Activated naive CD8-positive, alpha-beta T cell (primary cell): ENCODE data around the gene POLE2.
A peak's percentile ranks its signal among the peaks of the same experiment; 100 is the strongest.
"Not testable (repeated sequence)": the region's sequence is repeated elsewhere in the genome, so short reads cannot be mapped to it uniquely, and the experiment has no call there.

Experiments
- H3K27ac Mint-ChIP-seq: one replicate; pipeline ENCODE4 v1.8.0; 2021; ENCODE audit warnings: mixed read lengths
- H3K27me3 Mint-ChIP-seq: one replicate; pipeline ENCODE4 v1.8.0; 2021; ENCODE audit warnings: mixed read lengths
- H3K36me3 Mint-ChIP-seq: one replicate; pipeline ENCODE4 v1.8.0; 2021; ENCODE audit warnings: mixed read lengths
- H3K4me1 Mint-ChIP-seq: one replicate; pipeline ENCODE4 v1.8.0; 2021; ENCODE audit warnings: low read depth, mixed read lengths
- H3K4me3 Mint-ChIP-seq: one replicate; pipeline ENCODE4 v1.8.0; 2021; ENCODE audit warnings: mild to moderate bottlenecking, mixed read lengths
- H3K9me3 Mint-ChIP-seq: one replicate; pipeline ENCODE4 v1.8.0; 2021; ENCODE audit warnings: low read depth, mixed read lengths

Gene POLE2, protein sequence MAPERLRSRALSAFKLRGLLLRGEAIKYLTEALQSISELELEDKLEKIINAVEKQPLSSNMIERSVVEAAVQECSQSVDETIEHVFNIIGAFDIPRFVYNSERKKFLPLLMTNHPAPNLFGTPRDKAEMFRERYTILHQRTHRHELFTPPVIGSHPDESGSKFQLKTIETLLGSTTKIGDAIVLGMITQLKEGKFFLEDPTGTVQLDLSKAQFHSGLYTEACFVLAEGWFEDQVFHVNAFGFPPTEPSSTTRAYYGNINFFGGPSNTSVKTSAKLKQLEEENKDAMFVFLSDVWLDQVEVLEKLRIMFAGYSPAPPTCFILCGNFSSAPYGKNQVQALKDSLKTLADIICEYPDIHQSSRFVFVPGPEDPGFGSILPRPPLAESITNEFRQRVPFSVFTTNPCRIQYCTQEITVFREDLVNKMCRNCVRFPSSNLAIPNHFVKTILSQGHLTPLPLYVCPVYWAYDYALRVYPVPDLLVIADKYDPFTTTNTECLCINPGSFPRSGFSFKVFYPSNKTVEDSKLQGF

DNA sequence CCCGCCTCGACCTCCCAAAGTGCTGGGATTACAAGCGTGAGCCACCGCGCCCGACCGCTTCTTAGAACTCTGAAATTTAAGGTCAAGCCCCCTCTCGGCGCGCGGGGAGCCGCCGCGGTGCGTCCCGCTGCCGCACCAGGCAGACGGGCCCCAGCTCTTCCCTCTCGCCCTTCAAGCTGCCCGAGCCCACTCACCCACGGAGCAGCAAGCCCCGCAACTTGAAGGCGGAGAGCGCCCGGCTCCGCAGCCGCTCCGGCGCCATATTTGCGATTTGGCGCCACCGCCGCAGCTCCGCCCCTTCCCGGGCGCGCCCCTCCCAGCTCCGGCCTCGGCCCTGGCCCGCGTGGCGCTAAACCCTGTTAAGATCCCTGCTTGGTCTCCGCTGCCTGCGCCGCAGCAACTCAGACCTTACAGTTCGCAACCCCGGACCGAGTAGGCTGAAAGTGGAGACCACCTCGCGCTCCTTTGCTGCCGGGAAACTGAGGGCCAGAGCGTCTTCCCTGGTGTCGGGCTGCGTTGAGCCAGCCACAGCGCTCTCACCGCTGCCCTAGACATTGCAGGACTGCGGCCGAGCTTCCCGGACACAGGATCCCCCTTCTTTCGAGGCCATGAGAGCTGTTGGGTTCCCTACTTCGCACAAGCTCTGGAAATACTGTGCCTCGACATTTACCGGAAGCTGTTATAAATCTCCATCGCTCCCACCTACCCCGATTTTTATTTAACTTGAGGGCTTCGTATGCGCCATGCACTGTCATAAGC lies at the start of gene POLE2:
Gene POLE2, minus strand, starts transcription at position 273 of the 759 bp plus-strand sequence. Its CDS starts 11 bp downstream, at position 262.
- Mint-ChIP-seq H3K27me3 (no peaks in the 10 kb centered on the region), H3K4me1 (peaks cover 28% of the 10 kb centered on the region), H3K9me3 (no peaks in the 10 kb centered on the region), H3K27ac (peak within 1 kb of the TSS; percentile 89), H3K4me3 (peak within 1 kb of the TSS; percentile 91), H3K36me3 (no peaks in the 10 kb centered on the region)

GRCh38 chr14:49735669-49736068 lies 47.7 kb upstream of the POLE2 start:
- H3K4me1 Mint-ChIP-seq, H3K27ac Mint-ChIP-seq, H3K27me3 Mint-ChIP-seq, H3K36me3 Mint-ChIP-seq, H3K4me3 Mint-ChIP-seq, H3K9me3 Mint-ChIP-seq: not testable (repeated sequence)

- no peaks in the 10 kb centered on the region for H3K27me3 Mint-ChIP-seq
Measured at GRCh38 chr14:49733836-49734235, 45.8 kb upstream of the POLE2 start.

DNA sequence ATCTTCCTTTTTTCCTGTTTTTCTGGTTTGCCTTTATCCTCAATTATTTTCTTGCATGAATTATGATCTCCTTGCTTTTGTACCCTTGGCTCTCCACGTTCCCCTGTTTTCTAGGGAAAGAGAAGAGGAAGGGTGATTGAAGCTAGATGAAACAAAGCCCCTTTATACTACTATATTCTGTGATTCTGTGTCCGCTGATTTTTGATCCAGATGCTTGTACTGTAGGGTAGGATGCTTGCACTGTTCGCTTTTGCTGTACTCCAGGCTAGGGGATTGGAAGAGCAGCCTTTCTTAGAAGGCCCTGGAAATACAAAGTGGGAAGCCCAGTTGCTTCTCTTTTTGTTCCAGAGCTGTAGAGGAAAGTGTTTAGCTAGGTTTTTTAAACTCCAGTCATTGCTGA lies 44.9 kb upstream of the POLE2 start:
- H3K36me3 Mint-ChIP-seq: peaks cover 3% of the 10 kb centered on the region
- no peaks in the 10 kb centered on the region for H3K4me1 Mint-ChIP-seq
- H3K4me3 Mint-ChIP-seq: no peak overlapping the region
- no peak overlapping the region for H3K27ac Mint-ChIP-seq
- H3K9me3 Mint-ChIP-seq: no peaks in the 10 kb centered on the region
- no peaks in the 10 kb centered on the region for H3K27me3 Mint-ChIP-seq

More at GRCh38 chr14:49733836-49734235, 45.8 kb upstream of the POLE2 start:
- Mint-ChIP-seq H3K36me3 (peaks cover 3% of the 10 kb centered on the region), H3K4me1 (no peaks in the 10 kb centered on the region), H3K9me3 (no peaks in the 10 kb centered on the region), H3K27ac (no peak overlapping the region), H3K4me3 (no peak overlapping the region)

- no peaks in the 10 kb centered on the region for H3K9me3 Mint-ChIP-seq
- H3K36me3 Mint-ChIP-seq: peaks cover 10% of the 10 kb centered on the region
- H3K4me3 Mint-ChIP-seq: no peak overlapping the region
- H3K27me3 Mint-ChIP-seq: no peaks in the 10 kb centered on the region
- no peaks in the 10 kb centered on the region for H3K4me1 Mint-ChIP-seq
- H3K27ac Mint-ChIP-seq: no peak overlapping the region
Measured at GRCh38 chr14:49727171-49727570, 39.2 kb upstream of the POLE2 start.

- H3K36me3 Mint-ChIP-seq: peaks cover 30% of the 10 kb centered on the region
- H3K4me1 Mint-ChIP-seq, H3K4me3 Mint-ChIP-seq, H3K27ac Mint-ChIP-seq, H3K27me3 Mint-ChIP-seq, H3K9me3 Mint-ChIP-seq: not testable (repeated sequence)
Measured at GRCh38 chr14:49721733-49722435, 33.9 kb upstream of the POLE2 start.

DNA sequence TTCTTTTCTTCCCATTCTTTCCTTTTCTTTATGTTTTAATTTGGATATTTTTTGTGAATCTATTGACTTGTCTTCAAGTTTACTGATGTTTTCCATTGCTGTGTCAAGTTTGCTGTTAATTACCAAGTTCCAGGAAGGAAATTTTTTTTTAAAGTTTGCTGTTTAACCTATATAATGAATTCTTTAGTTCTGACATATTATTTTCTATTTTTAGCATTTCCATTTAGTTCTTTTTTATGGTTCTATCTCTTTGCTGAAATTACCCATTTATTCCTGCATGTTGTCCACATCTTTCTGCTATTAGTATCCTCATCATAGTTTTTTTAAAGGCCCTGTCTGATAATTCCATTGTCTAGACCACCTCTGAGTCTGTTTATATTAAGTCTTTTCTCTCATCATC lies 32.7 kb upstream of the POLE2 start:
- no peaks in the 10 kb centered on the region for H3K4me1 Mint-ChIP-seq
- no peak overlapping the region for H3K27ac Mint-ChIP-seq
- no peaks in the 10 kb centered on the region for H3K9me3 Mint-ChIP-seq
- peaks cover 33% of the 10 kb centered on the region for H3K36me3 Mint-ChIP-seq
- no peak overlapping the region for H3K4me3 Mint-ChIP-seq
- H3K27me3 Mint-ChIP-seq: no peaks in the 10 kb centered on the region

DNA sequence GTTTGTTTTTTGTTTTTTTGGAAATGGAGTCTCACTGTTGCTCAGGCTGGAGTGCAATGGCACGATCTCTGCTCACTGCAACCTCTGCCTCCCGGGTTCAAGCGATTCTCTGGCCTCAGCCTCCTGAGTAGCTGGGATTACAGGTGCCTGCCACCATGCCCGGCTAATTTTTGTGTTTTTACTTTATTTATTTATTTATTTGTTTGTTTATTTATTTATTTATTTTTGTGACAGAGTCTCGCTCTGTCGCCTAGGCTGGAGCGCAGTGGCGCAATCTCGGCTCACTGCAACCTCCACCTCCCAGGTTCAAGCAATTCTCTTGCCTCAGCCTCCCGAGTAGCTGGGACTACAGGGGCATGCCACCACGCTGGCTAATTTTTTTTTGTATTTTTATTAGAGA lies 23.0 kb upstream of the POLE2 start:
- not testable (repeated sequence) for H3K9me3 Mint-ChIP-seq, H3K4me1 Mint-ChIP-seq, H3K4me3 Mint-ChIP-seq, H3K27ac Mint-ChIP-seq, H3K27me3 Mint-ChIP-seq, H3K36me3 Mint-ChIP-seq

DNA sequence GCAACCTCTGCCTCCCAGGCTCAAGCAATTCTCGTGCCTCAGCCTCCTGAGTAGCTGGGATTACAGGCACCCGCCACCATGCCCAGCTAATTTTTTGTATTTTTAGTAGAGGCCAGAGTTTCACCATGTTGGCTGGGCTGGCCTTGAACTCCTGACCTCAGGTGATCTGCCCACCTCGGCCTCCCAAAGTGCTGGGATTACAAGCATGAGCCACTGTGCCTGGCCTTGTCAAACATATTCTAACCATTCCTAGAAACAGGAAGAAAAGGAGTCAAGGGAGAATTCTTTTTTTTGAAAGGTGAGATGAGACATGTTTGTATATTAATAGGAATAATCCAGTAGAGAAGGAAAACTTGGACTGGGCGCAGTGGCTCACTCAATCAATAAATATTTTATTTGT lies 16.5 kb upstream of the POLE2 start:
- not testable (repeated sequence) for H3K27me3 Mint-ChIP-seq, H3K27ac Mint-ChIP-seq

GRCh38 chr14:49703965-49704364 lies 16.0 kb upstream of the POLE2 start:
- no peak overlapping the region for H3K4me3 Mint-ChIP-seq
- H3K9me3 Mint-ChIP-seq: no peaks in the 10 kb centered on the region
- no peaks in the 10 kb centered on the region for H3K27me3 Mint-ChIP-seq
- peaks cover 5% of the 10 kb centered on the region for H3K36me3 Mint-ChIP-seq
- H3K4me1 Mint-ChIP-seq: peaks cover 13% of the 10 kb centered on the region
- no peak overlapping the region for H3K27ac Mint-ChIP-seq

More for the DNA sequence above, 16.5 kb upstream of the POLE2 start:
- H3K4me3 Mint-ChIP-seq, H3K9me3 Mint-ChIP-seq, H3K36me3 Mint-ChIP-seq: not testable (repeated sequence)
- H3K4me1 Mint-ChIP-seq: peaks cover 13% of the 10 kb centered on the region

DNA sequence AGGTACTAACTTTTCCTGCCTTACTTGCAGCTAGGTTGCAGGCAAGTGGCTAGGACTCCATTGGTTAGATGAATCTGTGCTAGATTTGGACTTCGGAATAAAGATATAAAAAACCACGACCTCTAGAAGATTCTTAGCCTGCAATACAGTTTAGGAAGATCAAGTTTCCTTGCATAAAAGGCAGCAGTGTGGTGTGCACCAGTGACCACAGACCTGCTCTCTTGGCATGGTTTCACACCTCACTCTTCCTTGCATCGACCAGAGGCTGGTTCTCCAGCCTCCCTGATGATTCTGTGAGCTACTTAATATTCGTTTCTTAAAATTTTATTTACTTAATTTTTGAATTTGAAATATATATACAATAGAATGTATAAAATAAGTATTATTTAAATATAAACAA lies 14.7 kb upstream of the POLE2 start:
- no peak overlapping the region for H3K27ac Mint-ChIP-seq

DNA sequence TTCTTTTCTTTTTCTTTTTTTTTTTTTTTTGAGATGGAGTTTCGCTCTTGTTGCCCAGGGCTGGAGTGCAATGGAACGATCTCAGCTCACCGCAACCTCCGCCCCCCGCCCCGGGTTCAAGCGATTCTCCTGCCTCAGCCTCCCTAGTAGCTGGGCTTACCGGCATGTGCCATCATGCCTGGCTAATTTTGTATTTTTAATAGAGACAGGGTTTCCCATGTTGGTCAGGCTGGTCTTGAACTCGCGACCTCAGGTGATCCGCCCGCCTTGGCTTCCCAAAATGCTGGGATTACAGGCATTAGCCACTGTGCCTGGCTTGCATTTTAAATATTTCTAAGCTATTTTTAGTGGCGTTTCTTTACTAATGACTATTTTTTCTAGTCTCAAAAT lies 5.7 kb upstream of the POLE2 start:
- H3K27ac Mint-ChIP-seq: peak overlapping the region; percentile 16
- not testable (repeated sequence) for H3K9me3 Mint-ChIP-seq, H3K36me3 Mint-ChIP-seq, H3K27me3 Mint-ChIP-seq
- peak overlapping the region; percentile 91 for H3K4me3 Mint-ChIP-seq
- H3K4me1 Mint-ChIP-seq: peaks cover 35% of the 10 kb centered on the region

More for the DNA sequence above, 14.7 kb upstream of the POLE2 start:
- Mint-ChIP-seq H3K4me3 (no peak overlapping the region), H3K9me3 (no peaks in the 10 kb centered on the region), H3K36me3 (peaks cover 5% of the 10 kb centered on the region), H3K4me1 (peaks cover 13% of the 10 kb centered on the region), H3K27me3 (no peaks in the 10 kb centered on the region)

DNA sequence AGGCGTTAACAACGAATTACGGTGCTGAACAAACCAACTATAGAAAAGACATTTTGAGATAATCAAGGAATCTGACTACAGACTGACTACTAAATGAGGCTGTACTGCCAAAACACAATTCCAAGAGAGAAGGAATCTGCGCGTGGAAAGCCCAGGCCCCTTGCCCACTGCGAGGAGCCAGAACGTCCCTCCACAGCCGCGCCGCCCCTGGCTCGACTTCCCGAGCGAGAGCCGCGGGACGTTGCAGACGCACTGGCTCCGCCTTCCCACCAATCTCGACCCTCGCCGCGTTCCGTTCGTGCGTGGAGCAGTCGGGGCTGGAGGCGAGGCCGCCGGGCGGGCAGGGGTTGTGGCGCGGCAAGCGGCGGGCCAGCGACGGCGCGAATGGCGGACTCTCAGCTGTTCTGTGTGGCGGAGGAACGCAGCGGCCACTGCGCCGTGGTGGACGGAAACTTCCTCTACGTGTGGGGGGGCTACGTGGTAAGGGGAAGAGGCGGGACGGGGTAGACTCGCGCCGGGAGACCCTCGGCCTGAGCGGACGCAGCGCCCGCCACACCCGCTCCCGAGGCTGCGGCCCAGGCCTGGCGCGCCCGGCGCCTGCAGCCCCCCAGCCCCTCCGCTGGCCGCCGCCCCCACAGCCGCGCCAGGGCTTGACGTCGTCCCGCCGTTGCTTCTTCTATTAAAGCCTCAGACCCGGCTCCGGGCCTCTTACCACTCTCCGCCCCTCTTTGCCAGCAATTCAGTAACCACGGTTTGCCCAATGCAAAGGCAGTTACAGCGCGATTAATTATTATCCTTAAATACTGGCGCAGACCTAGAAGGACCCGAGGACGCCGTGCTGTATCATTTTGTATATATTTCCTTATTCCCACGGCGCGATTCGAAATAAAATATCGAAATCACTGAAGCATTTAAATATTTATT lies 5.1 kb upstream of the POLE2 start, which contains the start of gene KLHDC1:
Gene KLHDC1, plus strand, starts transcription at position 310 of the 924 bp plus-strand sequence. Its CDS starts 75 bp downstream, at position 385.
- H3K27me3 Mint-ChIP-seq: no peaks in the 10 kb centered on the region

DNA sequence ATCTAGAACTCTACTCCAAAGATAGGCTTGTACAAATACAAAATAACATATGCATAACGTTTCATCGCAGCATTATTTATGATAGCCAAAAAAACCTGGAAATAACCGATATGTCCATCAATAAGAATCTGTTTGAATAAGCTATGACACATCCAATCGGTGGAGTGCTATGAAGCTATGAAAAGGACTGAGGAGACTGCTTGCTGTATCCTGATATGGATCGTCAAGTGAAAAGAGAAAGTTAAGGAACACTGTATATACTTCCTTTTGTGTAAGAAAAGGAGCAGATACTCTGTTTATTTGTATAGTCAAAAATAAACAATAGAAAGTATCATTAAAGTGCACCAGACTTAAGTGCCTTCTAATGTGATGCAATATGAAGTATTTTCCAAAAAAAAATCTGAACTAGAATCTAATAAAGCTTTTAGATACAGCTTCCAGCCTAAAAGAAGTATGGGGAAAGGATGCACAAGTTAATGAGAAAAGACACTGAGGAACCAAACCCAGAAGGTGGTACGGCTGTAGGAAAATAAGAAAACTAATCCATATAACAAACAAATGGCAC lies 4.3 kb upstream of the POLE2 start:
- Mint-ChIP-seq H3K36me3 (no peaks in the 10 kb centered on the region), H3K9me3 (no peaks in the 10 kb centered on the region), H3K4me1 (peaks cover 43% of the 10 kb centered on the region), H3K27me3 (no peaks in the 10 kb centered on the region), H3K27ac (peak overlapping the region; percentile 86), H3K4me3 (peak overlapping the region; percentile 91)

More for the DNA sequence above, 5.1 kb upstream of the POLE2 start, which contains the start of gene KLHDC1:
- Mint-ChIP-seq H3K9me3 (no peaks in the 10 kb centered on the region), H3K4me1 (peaks cover 40% of the 10 kb centered on the region), H3K36me3 (no peaks in the 10 kb centered on the region), H3K4me3 (peak within 1 kb of the TSS; percentile 91), H3K27ac (peak within 1 kb of the TSS; percentile 86)
